Measurements from ENCODE around the gene KCNJ10.

Gene KCNJ10

GRCh38 chr1:160066829-160067745, 2.9 kb downstream of the KCNJ10 start:
- FAIRE-seq (no peak), DNase-seq (ENCODE audit: insufficient read length) (no peak)
- TF ChIP-seq POLR2A (IDR thresholded peaks at IDR 0.05; ENCODE audit: low read depth, low read length) = no peak
- no peak for TF ChIP-seq TAF1 (IDR thresholded peaks at IDR 0.05; ENCODE audit: borderline replicate concordance, low read depth, low read length)
- TF ChIP-seq POLR2AphosphoS5 (IDR thresholded peaks at IDR 0.05; ENCODE audit: low read depth, low read length) = no peak

- DNase-seq (ENCODE audit: insufficient read length) (no peak), FAIRE-seq (no peak)
- TF ChIP-seq TAF1 (IDR thresholded peaks at IDR 0.05; ENCODE audit: borderline replicate concordance, low read depth, low read length) (no peak), POLR2A (IDR thresholded peaks at IDR 0.05; ENCODE audit: low read depth, low read length) (no peak), POLR2AphosphoS5 (IDR thresholded peaks at IDR 0.05; ENCODE audit: low read depth, low read length) (no peak)
These were observed 5.2 kb downstream of the KCNJ10 start for GRCh38 chr1:160064746-160065145.

- FAIRE-seq (no peak), DNase-seq (ENCODE audit: insufficient read length) (no peak)
- TF ChIP-seq TAF1 (IDR thresholded peaks at IDR 0.05; ENCODE audit: borderline replicate concordance, low read depth, low read length) (no peak), POLR2A (IDR thresholded peaks at IDR 0.05; ENCODE audit: low read depth, low read length) (no peak), POLR2AphosphoS5 (IDR thresholded peaks at IDR 0.05; ENCODE audit: low read depth, low read length) (no peak)
These were observed 5.8 kb downstream of the KCNJ10 start for GRCh38 chr1:160064164-160064563.

- FAIRE-seq = no peak
- no peak for DNase-seq (ENCODE audit: insufficient read length)
- TF ChIP-seq POLR2A (IDR thresholded peaks at IDR 0.05; ENCODE audit: low read depth, low read length) (no peak), POLR2AphosphoS5 (IDR thresholded peaks at IDR 0.05; ENCODE audit: low read depth, low read length) (no peak), TAF1 (IDR thresholded peaks at IDR 0.05; ENCODE audit: borderline replicate concordance, low read depth, low read length) (no peak)
These were observed 6.8 kb downstream of the KCNJ10 start for GRCh38 chr1:160063176-160063575.

- FAIRE-seq (no peak), DNase-seq (ENCODE audit: insufficient read length) (no peak)
- TF ChIP-seq TAF1 (IDR thresholded peaks at IDR 0.05; ENCODE audit: borderline replicate concordance, low read depth, low read length) (no peak), POLR2AphosphoS5 (IDR thresholded peaks at IDR 0.05; ENCODE audit: low read depth, low read length) (no peak), POLR2A (IDR thresholded peaks at IDR 0.05; ENCODE audit: low read depth, low read length) (no peak)
These were observed 7.8 kb downstream of the KCNJ10 start for GRCh38 chr1:160062230-160062532.

GRCh38 chr1:160061369-160062229, 8.4 kb downstream of the KCNJ10 start:
- TF ChIP-seq TAF1 (IDR thresholded peaks at IDR 0.05; ENCODE audit: borderline replicate concordance, low read depth, low read length) = no peak
- no peak for TF ChIP-seq POLR2AphosphoS5 (IDR thresholded peaks at IDR 0.05; ENCODE audit: low read depth, low read length)
- no peak for TF ChIP-seq POLR2A (IDR thresholded peaks at IDR 0.05; ENCODE audit: low read depth, low read length)
- FAIRE-seq (no peak), DNase-seq (ENCODE audit: insufficient read length) (no peak)

GRCh38 chr1:160058087-160058486, 11.9 kb downstream of the KCNJ10 start:
- FAIRE-seq = no peak
- TF ChIP-seq POLR2AphosphoS5 (IDR thresholded peaks at IDR 0.05; ENCODE audit: low read depth, low read length) = no peak
- TF ChIP-seq POLR2A (IDR thresholded peaks at IDR 0.05; ENCODE audit: low read depth, low read length) = no peak
- no peak for TF ChIP-seq TAF1 (IDR thresholded peaks at IDR 0.05; ENCODE audit: borderline replicate concordance, low read depth, low read length)
- DNase-seq (ENCODE audit: insufficient read length) = no peak

- no peak for FAIRE-seq
- DNase-seq (ENCODE audit: insufficient read length) = no peak
These were observed 13.3 kb downstream of the KCNJ10 start for GRCh38 chr1:160056648-160057169.

GRCh38 chr1:160053548-160054365, 16.2 kb downstream of the KCNJ10 start:
- no peak for TF ChIP-seq POLR2AphosphoS5 (IDR thresholded peaks at IDR 0.05; ENCODE audit: low read depth, low read length)
- no peak for TF ChIP-seq POLR2A (IDR thresholded peaks at IDR 0.05; ENCODE audit: low read depth, low read length)
- TF ChIP-seq TAF1 (IDR thresholded peaks at IDR 0.05; ENCODE audit: borderline replicate concordance, low read depth, low read length) = no peak
- no peak for DNase-seq (ENCODE audit: insufficient read length)
- no peak for FAIRE-seq

More at GRCh38 chr1:160056648-160057169, 13.3 kb downstream of the KCNJ10 start:
- no peak for TF ChIP-seq POLR2AphosphoS5 (IDR thresholded peaks at IDR 0.05; ENCODE audit: low read depth, low read length)
- TF ChIP-seq POLR2A (IDR thresholded peaks at IDR 0.05; ENCODE audit: low read depth, low read length) = no peak
- no peak for TF ChIP-seq TAF1 (IDR thresholded peaks at IDR 0.05; ENCODE audit: borderline replicate concordance, low read depth, low read length)

GRCh38 chr1:160052936-160053335, 17.0 kb downstream of the KCNJ10 start:
- FAIRE-seq = no peak
- TF ChIP-seq TAF1 (IDR thresholded peaks at IDR 0.05; ENCODE audit: borderline replicate concordance, low read depth, low read length) (no peak), POLR2A (IDR thresholded peaks at IDR 0.05; ENCODE audit: low read depth, low read length) (no peak), POLR2AphosphoS5 (IDR thresholded peaks at IDR 0.05; ENCODE audit: low read depth, low read length) (no peak)

More at GRCh38 chr1:160052936-160053335, 17.0 kb downstream of the KCNJ10 start:
- DNase-seq (ENCODE audit: insufficient read length) = no peak
